Measurements from ENCODE around the gene MTMR3. TPM values are rescaled to one million over a fixed set of nuclear protein-coding genes. Genes with fewer than 3 reads are reported as not detected.

MTMR3 gene
- polyA plus RNA-seq, 1 of the 3 experiments (the other 2 are of a cell fraction), result 20.4 TPM

GRCh38 chr22:29964776-29965175 lies 81.8 kb downstream of the MTMR3 start:
- Histone ChIP-seq H3K27me3 (ENCODE audit: insufficient read depth) (no peaks in the 10 kb centered on the region), H3K4me2 (no peak overlapping the region), H3K79me2 (ENCODE audit: insufficient read depth) (peaks cover 34% of the 10 kb centered on the region; the same call in 1 of the 2 replicates), H3K27ac (ENCODE audit: low read depth in 2 of 2, low read length in 1 of 2) (no peak overlapping the region), H3K4me3 (ENCODE audit: low read depth in 2 of 2, low read length in 1 of 2) (no peak overlapping the region), H3K9me3 (no peaks in the 10 kb centered on the region), H3K9me2 (no peaks in the 10 kb centered on the region), H2AFZ (ENCODE audit: low read depth) (no peak overlapping the region), H3K9ac (no peak overlapping the region), H3K36me3 (replicated peaks in 1 of 2; ENCODE audit: control insufficient read depth in 1 of 2, insufficient read depth in 2 of 2, low read length in 1 of 2) (peaks cover 0 to 6% of the 10 kb centered on the region in 2 experiments), H4K20me1 (ENCODE audit: insufficient read depth) (no peaks in the 10 kb centered on the region; the same call in 1 of the 2 replicates), H3K4me1 (ENCODE audit: control insufficient read depth in 1 of 2, insufficient read depth in 2 of 2, low read depth in 1 of 2, low read length in 1 of 2) (no peaks in the 10 kb centered on the region), H3F3A (replicated peaks; ENCODE audit: insufficient read depth) (no peaks in the 10 kb centered on the region)
- 88% methylated on average over 5 of the region's 5 CpGs for WGBS (ENCODE audit: low lambda C conversion rate)
- TF ChIP-seq NFIC (IDR thresholded peaks at IDR 0.05; ENCODE audit: borderline replicate concordance) (no peak), TAF1 (IDR thresholded peaks at IDR 0.05; ENCODE audit: borderline replicate concordance, low read depth, low read length) (no peak), USF2 (IDR thresholded peaks at IDR 0.05; ENCODE audit: borderline replicate concordance, low read depth, low read length) (no peak), FOXM1 (IDR thresholded peaks at IDR 0.05; ENCODE audit: low read depth) (no peak), SMC3 (IDR thresholded peaks at IDR 0.05; ENCODE audit: low read depth, low read length) (no peak), POLR2AphosphoS5 (IDR thresholded peaks at IDR 0.05; ENCODE audit: low read depth, low read length) (no peak), USF1 (IDR thresholded peaks at IDR 0.05; ENCODE audit: borderline replicate concordance, low read depth) (no peak), EZH2phosphoT487 (IDR thresholded peaks at IDR 0.05; ENCODE audit: borderline replicate concordance, low read depth) (no peak), GABPA (IDR thresholded peaks at IDR 0.05; ENCODE audit: low read depth) (no peak), SIN3A (IDR thresholded peaks at IDR 0.05; ENCODE audit: borderline replicate concordance, low read depth, low read length) (no peak), ZBTB33 (IDR thresholded peaks at IDR 0.05; ENCODE audit: borderline replicate concordance, low read depth) (no peak), REST (IDR thresholded peaks at IDR 0.05; ENCODE audit: low read depth, low read length) (no peak), MEF2A (IDR thresholded peaks at IDR 0.05; ENCODE audit: borderline replicate concordance, low read depth) (no peak), CHD2 (IDR thresholded peaks at IDR 0.05; ENCODE audit: low read length, partially characterized antibody) (no peak), JUND (IDR thresholded peaks at IDR 0.05) (no peak), TEAD4 (IDR thresholded peaks at IDR 0.05; ENCODE audit: borderline replicate concordance, insufficient read depth) (no peak), TCF12 (IDR thresholded peaks at IDR 0.05) (no peak), RXRA (IDR thresholded peaks at IDR 0.05; ENCODE audit: borderline replicate concordance, low read depth) (no peak), GATA2 (CRISPR knock-in tag; IDR thresholded peaks at IDR 0.05) (no peak)
- POLR2A ChIA-PET, result no interaction called here
- CTCF ChIA-PET, result no interaction called here
- no peak for DNase-seq
